OCI-LY1 (cell line): ENCODE data around the gene GAN.

Experiments used
- EZH2 ChIP-seq: fragments of 200-600 bp; sonication (generic), shearing (Covaris generic); IDR thresholded peaks from 2 replicates; pipeline ENCODE4 v1.8.0; 2017; ENCODE audit warnings: borderline replicate concordance, mixed run types, mild to moderate bottlenecking, antibody characterized with exemption, low read length, moderate library complexity, mixed read lengths
- TF ChIP-seq, protein P1 (sequence below): fragments of 200-600 bp; sonication (generic), shearing (Covaris generic); IDR thresholded peaks from 2 replicates; pipeline ENCODE4 v1.5.1; 2017; ENCODE audit warnings: mild to moderate bottlenecking, antibody characterized with exemption, low read length, moderate library complexity, mixed read lengths

DNA sequence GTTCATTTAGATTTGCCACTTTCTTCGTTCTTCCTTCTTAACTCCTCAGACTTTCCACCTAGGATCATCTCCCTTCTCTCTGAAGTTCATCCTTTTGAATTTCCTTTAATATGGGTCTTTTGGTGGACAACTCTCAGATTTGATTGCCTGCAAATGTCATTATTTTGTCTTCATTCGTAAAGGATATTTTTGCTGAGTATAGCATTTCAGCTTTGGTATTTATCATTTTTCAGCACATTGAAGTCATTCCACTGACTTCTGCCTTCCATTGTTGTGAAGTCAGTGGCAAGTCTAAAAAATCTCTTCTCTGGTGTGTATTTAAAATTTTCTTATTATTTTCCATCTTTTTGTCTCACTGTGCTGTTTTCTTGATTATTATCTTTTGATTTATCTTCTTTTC, 45.4 kb downstream of the GAN start:
- TF ChIP-seq, protein P1, sequence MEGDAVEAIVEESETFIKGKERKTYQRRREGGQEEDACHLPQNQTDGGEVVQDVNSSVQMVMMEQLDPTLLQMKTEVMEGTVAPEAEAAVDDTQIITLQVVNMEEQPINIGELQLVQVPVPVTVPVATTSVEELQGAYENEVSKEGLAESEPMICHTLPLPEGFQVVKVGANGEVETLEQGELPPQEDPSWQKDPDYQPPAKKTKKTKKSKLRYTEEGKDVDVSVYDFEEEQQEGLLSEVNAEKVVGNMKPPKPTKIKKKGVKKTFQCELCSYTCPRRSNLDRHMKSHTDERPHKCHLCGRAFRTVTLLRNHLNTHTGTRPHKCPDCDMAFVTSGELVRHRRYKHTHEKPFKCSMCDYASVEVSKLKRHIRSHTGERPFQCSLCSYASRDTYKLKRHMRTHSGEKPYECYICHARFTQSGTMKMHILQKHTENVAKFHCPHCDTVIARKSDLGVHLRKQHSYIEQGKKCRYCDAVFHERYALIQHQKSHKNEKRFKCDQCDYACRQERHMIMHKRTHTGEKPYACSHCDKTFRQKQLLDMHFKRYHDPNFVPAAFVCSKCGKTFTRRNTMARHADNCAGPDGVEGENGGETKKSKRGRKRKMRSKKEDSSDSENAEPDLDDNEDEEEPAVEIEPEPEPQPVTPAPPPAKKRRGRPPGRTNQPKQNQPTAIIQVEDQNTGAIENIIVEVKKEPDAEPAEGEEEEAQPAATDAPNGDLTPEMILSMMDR, result no peak
- TF ChIP-seq EZH2, result no peak
